ENCODE measurements around the gene SLC8A1.

The SLC8A1 gene

DNA sequence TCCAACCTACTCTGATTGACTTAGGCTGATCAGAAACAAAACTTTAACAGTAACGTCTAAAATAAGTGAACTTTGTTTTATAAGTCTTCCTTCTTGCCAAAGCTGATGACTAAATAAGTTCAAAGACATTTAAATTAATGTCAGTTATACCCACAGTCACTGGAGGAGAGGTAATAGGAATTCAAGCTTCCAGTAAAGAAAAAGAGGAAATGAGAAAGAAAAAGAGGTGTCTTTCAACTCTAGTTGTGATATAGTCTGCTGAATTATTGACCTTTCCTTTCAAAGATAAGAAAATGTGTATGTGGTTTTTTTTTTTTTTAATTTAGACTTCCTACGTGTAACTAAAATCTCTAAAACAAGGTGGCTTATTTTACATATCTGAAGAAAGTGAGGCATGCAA, 191.5 kb downstream of the SLC8A1 start:
- DNase-seq, result no peak

DNA sequence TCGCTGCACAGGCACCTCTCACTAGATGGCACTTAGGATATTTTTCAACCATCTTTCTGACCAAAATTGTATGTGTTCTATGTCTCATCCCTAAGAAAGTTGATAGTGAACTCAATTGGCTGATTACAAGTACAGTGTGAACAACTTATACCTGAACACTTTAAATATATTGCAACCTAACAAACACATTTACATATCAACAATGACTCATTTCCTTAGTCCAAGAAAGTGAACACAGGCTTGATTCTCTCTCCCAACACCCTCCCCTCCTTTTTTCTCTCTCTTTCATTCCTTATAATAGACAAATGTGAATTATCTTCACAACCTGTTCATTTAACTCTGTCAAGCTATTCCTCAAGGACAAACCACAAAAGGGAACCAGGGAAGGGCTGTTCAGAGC, 192.0 kb downstream of the SLC8A1 start:
- DNase-seq, result no peak

DNA sequence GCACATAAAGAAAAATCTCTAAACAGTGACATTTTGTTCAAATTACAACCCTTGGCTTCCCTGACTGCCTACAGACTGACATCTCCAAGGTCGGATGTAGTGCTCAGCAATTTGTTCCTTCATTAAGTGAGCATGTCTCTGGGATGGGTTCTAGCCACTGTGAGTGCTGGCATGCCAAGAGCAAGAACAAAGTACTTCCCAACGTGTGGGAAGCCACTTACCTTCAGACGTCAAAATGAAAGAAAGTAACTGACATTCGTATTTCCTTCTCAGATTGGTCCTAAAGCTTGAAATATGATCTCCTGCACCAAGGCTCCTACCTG, 193.8 kb downstream of the SLC8A1 start:
- no peak for DNase-seq

DNA sequence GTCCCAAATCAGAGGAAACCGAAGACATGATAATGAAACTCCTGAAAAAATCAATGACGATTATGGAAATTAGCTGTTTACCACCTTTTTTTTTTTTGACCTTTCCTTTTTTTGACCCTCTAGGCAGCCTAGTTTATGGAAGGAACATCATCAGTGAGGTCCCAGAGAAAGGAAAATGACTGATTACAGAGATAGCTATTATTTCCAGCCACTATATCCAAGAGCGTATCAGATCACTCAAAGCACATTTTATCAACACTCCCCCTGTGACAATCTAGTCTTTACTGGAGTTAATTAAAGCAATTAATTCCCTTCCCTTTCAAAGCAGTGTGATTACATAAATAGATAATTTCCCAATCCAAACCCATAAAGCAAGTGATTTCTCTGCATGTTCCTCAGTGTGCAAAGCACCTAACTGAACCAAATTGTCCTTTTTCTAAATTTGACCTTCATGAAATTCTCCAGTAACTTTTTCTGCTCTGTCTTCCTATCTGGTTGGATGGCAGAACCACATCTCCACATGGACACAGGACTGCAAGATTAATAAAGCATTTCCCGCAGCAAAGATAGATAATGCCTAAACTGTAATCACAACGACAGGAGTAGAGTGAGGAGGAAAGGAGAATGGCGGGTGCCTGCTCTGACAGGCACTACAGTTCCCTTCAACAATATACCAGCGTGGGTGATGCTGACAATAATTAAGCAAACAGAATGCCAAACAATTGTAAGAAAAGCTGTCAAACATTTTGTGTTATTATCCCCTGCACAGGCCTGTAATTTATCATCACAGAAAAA, 194.4 kb downstream of the SLC8A1 start:
- DNase-seq, result no peak

DNA sequence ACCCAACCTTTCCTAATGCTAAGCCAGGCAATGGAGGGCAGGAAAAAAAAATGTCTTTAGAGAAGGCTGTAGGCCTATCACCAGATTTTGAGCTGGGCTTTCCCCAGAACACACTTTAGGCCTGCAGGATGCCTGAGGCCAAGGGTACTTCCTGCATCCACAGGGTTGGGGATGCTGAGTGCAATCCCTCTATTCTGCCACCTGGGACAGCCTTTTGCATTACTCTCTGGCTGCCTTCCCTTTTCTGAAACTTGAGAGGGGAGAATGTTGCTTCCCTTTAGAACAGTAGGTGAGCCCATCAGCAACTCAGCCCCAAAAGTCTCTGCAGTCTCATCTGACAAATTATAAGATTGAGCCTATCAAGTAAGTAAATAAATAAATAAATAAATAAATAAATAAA, 195.2 kb downstream of the SLC8A1 start:
- no peak for DNase-seq

DNA sequence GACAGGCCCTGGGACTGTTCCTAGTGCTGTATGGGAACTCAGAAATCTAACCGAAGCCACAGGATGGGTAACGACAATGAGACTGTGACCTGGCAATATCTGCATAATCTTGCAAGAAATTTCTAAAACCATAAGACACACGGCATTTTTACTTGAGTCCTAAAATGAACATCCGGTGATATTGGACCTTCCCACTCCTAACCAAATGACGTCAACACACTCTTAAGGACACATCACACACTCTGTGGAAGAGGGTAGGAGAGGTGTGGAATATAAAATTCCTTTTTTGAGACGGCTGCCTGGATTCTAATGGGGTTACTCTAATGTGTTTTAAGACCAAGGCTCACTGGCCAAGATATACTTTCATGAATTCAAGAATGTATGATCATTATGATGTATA, 195.9 kb downstream of the SLC8A1 start:
- no peak for DNase-seq

DNA sequence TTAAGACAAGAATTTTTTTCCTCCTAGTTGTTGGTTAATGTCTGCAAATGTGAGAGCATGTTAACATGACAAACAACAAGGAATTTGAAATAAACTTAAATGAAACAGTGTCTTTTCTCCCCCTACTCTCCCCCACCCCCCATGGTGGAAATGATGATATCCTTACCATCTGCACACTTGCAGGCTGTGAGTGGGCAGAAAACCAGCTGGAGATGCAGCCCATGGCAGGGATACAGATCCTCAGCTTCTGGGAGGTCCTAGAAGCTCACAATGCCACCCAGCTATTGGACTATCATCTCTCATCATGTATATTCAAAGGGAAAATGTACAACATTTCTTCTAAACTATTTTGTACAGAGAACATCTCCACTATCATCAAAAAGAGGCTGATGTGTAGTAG, 196.8 kb downstream of the SLC8A1 start:
- no peak for DNase-seq

DNA sequence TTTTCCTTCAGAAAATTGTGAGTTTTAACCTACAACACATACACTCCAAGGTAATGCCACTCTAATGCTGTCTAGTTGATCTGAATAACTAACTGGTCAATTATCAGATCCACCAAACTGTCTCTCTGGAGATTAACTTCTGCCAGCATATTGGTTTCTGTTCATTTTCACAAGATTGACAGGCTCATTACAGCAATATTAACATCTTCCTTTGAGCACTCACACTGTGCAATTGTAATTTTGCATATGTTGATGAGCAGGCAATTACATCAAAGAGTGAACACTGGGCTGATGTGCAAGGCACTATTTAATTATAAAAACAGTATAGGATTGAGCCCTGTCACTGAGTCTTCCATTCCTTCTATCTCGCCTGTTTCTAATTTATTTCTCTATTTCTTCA, 197.3 kb downstream of the SLC8A1 start:
- no peak for DNase-seq

DNA sequence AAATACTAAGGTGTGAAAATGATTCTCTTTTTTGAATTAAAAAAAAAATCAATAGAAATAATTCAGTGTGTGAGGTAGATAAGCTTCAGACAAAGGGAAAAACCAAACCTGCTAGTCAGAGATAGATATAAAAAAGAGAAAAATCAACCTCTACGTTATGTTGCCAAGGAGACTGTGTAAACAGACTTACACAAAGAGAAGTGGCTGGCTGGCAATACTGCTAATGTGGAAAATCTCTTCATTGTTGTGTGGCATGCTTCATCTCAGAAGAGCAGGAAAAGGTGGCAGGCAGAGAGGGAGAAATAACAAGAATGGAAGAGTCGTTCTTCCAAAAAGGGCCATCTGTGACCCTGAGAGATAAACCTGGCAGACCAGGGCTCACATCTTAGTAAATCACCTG, 200.8 kb downstream of the SLC8A1 start:
- peak; percentile 90 for DNase-seq

DNA sequence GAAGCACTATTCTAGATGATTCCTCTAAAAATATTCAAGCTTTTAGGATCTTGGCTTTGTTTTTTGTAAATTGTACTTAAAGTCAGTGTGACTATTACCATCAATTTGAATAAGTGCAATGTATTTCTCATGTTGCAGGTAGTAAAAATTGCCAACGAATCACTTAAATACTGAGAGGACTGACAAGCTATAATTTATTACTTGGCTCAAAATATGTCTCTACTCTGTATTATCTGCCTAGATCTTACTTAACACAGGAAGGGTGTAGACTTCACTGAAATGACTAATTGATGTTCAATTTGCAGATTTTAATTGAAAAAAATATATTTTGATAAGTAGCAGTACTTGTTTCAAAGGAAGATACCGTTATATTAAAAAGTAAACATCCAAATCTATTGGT, 202.3 kb downstream of the SLC8A1 start:
- DNase-seq, result no peak

DNA sequence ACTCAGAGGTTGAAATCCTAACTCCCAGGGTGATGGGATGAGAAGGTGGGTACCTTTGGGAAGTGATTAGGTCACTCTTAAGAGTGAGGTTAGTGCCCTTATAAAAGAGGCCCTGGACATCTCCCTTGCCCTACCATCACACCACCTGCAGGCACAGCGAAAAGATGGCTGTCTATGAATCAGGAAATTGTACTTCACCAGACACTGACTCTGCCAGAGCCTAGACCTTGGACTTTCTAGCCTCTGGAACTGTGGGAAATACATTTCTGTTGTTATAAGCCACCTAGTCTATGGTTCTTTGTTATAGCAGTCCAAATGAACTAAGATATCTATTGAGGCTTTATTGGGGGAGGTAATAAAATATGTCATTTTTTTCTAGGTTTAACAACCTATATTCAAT, 203.6 kb downstream of the SLC8A1 start:
- no peak for DNase-seq

DNA sequence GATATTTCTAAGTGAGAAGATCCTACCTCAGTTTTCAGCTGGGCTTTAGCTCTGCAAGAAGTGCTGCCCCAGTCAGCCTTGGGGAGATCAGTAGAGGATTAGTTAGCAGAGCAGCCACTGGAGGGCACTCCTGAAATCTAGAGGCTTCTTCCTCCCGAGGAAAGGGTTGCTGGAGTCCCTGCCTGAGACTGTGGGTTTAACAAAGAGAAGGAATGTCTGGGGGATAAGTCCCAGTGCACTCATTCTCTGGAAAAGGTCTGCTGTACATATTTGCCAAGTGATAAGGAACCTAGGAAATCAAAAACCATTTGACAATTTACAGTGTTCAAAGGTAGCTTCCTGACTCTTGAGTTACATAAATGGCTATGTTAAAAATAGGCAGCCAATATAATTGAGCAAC, 207.2 kb downstream of the SLC8A1 start:
- DNase-seq, result no peak

DNA sequence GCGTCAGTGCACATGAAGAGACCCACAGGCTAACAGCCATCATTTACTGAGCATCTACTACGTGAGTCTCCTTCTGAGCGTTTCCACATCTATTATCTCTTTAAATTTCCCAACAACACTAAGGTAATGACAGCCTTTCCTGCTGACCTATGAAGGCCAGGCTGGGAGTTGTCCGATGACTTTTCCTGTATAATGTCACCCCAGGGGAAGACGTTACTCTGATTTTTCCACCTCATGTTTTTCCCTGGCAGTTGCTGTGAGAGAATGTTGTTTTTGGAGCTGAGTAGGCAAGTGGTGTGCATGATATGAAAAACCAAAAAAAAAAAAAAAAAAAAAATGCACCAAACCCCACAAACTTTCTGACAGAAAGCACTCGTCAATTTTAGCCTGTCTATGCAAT, 207.6 kb downstream of the SLC8A1 start:
- DNase-seq, result no peak

DNA sequence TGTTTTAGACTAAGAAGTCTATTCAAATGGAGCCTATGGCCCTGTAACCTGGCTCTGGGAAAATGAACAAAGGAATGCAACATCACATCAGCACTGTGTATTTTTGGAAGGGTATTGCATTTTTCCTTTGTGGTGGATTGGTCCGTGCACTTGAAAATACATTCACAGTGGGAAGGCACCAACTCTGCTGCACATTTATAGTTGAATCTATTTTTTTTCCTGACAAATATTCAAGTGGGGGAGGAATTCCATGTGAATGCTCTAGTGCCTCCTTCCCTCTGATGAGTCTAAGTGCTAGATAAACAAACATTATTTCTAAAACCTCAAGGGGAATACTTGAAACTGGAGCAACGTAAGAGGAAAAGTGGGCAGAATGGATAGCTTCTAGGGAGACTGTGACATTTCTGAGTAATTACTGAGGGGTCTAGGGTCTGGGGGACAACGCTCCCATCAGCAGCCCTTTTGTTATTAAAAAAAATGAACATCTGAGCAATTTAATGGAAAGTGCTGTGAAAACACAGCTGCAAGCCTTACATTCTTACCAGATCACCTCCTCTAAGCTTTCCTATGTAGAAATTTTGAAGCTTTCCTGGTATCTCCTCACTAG, 208.2 kb downstream of the SLC8A1 start:
- no peak for DNase-seq

DNA sequence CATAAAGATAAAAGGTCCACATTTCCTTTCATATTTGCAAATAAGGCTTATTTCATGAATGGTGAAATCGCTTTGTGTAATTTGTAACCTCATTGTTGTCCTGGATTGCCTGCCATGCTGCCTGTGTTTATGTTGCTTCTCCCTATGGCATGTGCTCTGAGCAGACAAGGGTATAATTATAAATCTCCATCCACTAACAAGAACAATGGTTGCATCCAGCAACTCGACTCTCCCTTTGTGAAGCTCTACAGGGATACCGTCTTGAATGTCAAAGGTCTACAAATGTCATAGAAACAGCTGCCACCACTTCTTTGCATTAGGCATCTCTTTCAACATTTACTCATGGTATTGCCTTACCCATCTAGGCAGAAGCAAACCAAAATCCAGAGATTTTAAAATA, 209.6 kb downstream of the SLC8A1 start:
- peak; percentile 69 for DNase-seq

DNA sequence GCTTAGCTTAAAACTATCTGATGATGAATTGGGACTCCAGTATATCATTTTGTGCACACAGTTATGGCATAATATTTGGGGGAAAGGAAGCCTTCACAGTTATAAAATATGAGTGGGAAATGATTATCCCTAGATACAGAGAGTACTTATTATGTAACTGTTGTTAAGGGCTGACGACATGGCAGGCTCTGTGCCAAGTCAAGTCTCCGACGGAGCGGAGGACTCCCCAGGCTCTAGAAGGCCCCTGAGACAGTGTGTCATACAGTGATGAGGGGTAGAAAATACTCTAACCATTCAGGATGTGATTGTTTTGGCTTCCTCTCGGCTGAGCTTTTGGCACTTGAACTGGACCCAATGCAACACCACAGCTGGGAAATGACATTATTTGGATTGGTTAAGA, 211.8 kb downstream of the SLC8A1 start:
- no peak for DNase-seq

DNA sequence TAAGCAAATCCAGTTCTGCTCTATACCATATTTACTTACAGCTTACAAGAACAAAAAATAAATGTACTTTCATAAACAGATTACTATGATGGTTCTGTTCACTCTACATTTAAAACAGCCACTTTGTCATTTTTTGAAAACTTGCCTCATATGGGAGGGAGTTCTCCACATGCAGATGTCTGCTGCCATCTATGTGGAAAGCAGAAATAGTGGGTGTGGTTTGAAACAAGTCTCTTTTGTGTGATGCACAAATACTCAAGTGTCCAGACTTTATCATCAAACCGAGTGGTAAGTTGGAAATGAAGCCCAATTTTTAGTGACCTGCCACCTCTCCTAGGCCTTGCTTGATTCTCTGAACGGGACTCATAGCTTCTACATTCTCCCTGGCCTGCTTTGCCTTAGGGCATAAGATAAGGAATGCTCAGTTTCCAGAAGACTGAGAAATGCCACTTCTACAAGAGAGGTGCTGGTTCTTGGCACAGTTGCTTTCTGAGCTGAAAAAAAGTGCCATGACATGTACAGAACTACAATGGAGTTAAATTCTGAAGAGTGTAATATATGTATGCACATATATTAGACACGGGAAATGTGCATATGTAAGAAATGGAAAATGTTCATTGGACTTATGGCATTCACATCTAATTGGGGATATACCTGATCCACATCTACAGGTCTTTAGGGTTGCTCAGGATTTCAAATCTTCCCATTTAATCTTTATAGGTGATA, 221.0 kb downstream of the SLC8A1 start:
- no peak for DNase-seq

DNA sequence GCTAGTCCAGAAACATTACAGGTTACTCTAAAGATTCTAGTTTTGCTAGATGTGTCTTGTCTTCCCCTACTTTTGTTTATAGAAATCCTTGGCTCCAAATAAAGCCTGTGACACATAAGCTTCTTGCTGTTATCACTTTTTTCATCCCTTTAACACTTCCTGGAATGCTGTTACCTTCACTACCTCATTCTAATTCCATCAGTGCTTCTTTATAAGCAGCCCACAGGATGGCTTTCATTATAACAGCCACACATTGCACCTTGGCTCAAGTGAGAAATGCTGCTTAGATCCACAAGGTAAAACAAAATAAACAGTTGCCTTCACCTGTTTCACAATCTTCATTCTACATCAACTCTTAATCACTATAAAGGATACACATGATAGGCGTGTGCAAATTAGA, 221.7 kb downstream of the SLC8A1 start:
- DNase-seq, result no peak

DNA sequence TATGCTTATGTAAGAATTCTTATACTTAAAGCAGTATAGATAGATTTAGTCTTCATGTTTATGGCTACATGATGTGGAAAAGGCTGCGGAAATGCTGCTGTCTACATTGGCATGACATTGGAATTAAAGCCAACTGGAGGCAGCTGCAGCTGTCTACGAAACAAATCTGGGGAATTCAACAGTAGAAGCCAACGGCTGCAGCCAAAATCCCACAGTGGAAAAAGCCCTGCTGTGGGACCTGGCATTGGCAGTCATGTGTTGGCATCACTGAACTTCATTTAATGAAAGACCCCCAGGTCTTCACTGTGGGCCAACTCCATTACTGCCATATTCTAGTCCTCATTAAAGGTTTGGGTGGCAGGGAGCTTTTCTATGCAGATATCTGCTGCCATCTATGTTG, 223.6 kb downstream of the SLC8A1 start:
- no peak for DNase-seq

DNA sequence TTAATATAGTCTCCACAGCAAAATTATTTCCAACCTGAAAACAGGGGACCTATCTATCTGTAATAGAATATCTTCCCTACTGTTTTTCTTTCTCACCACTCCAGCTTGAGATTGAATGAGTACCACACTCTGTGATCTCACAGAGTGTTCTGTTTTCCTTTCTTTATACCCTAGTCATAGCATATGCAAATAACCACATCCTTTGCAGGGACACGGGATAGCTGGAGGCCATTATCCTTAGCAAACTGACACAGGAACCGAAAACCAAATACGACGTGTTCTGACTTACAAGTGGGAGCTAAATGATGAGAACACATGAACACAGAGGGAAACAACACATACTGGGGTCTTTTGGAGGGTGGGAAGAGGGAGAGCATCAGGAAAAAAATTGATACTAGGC, 224.7 kb downstream of the SLC8A1 start:
- DNase-seq, result no peak

DNA sequence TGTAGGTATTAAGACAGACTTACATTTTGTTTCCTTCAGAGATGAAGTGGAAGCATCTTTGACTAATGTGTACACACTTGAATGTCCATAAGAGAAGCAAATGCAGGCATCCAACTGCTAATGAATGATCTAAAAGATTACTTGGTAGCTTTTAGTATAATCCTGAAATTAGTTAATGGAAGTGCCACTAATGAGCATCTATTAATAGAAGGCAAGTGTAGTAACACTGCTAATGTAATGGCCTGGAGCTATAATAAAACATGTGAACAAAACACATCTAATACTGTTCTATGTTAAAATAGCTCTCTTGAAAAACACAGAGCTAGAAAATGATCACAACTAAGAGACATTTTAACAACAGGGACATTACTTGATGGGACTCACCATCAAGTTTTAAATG, 225.3 kb downstream of the SLC8A1 start:
- DNase-seq, result no peak

DNA sequence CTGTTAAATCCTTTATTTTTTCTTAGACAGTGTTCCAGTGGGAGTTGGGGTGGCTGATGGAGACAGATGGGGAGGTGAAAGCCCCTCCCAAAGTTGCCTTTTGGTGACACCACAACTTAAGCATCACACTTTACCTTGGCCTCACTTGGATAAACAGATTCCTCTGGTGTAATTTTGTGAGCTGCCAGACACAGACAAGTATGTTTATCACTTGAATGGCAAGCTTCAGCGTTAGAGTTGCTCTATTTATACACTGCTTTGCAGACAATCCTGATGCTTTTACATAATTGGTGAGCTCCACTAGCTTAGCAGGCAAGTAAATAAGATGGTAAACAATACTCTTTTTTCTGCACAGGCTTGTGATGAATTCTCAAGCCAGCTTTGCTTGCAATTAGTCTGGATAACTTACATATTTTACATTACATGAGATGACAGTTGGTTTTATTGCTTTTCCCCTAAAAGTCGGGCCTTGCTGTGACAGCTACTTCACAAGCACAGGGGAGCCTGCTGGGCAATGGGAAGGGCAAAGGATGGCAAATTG, 226.2 kb downstream of the SLC8A1 start:
- DNase-seq, result no peak

DNA sequence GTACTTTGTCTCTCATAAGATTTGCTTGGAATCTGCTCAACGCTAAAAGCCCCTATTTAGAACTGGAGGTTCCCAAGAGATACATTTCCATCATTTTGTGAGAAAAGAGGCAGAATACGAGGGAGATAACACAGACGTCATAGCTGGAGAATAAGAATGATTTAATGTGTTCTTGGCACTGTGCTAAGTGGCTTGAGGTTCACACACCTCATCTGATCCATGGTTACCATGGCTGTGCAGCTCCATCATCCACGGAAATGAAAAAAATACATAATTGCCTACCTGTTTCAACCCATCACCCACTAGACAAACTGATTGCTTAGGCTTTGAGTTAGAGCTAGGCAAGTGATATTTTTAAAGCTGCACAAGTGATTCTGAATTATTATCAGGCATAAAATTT, 227.6 kb downstream of the SLC8A1 start:
- DNase-seq, result no peak

All from NCI-H1105 (cell line).